Lower leg skin (tissue), 3 donors: ENCODE data around the gene GPC6.

Source experiments
- POLR2A ChIP-seq, 2 donors: fragments of 450-650 bp; IDR thresholded peaks; one replicate each; pipeline ENCODE4 v1.6.1; 2016 to 2017; ENCODE audit warnings: antibody characterized with exemption in 2 of 2, mild to moderate bottlenecking in 1 of 2, moderate library complexity in 1 of 2
- TF ChIP-seq, protein P1 (sequence below), 3 donors: fragments of 450-650 bp; IDR thresholded peaks; one replicate each; pipeline ENCODE4 v1.5.1; 2016; ENCODE audit warnings: antibody characterized with exemption in 3 of 3, mild to moderate bottlenecking in 3 of 3, moderate library complexity in 2 of 3

DNA sequence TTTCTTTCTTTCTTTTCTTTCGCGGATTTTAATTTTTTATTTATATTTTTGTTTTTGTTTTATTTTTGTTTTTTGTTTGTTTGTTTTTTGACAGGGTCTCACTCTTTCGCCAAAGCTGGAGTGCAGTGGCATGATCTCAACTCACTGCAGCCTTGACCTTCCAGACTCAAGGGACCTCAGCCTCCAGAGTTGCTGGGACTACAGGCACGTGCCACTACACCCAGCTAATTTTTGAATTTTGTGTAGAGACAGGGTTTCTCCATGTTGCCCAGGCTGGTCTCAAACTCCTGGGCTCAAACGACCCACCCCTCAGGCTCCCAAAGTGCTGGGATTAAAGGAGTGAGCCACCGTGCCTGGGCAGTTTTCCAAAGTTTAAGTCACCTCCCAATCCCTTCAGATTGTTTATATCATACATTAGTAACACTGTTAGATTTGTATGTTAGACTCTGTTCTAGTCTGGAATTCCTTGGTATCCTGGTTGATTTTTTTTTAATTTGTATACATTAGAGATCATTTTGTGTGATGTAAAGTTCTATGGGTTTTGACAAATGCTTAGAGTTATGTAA is 655.6 kb downstream of the GPC6 start:
- TF ChIP-seq, protein P1, sequence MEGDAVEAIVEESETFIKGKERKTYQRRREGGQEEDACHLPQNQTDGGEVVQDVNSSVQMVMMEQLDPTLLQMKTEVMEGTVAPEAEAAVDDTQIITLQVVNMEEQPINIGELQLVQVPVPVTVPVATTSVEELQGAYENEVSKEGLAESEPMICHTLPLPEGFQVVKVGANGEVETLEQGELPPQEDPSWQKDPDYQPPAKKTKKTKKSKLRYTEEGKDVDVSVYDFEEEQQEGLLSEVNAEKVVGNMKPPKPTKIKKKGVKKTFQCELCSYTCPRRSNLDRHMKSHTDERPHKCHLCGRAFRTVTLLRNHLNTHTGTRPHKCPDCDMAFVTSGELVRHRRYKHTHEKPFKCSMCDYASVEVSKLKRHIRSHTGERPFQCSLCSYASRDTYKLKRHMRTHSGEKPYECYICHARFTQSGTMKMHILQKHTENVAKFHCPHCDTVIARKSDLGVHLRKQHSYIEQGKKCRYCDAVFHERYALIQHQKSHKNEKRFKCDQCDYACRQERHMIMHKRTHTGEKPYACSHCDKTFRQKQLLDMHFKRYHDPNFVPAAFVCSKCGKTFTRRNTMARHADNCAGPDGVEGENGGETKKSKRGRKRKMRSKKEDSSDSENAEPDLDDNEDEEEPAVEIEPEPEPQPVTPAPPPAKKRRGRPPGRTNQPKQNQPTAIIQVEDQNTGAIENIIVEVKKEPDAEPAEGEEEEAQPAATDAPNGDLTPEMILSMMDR (IDR thresholded peaks at IDR 0.05) = no peak
- TF ChIP-seq POLR2A (IDR thresholded peaks at IDR 0.05) = no peak
